Measurements from ENCODE around the gene TRIOBP.
A peak's percentile ranks its signal among the peaks of the same experiment; 100 is the strongest.

TRIOBP gene

GRCh38 chr22:37808294-37808657 is 111.4 kb downstream of the TRIOBP start:
- no peak for DNase-seq

- DNase-seq: no peak
These were observed 113.0 kb downstream of the TRIOBP start for GRCh38 chr22:37809672-37810333.

- no peak for DNase-seq
These were observed 115.0 kb downstream of the TRIOBP start for GRCh38 chr22:37811867-37812266.

- DNase-seq: no peak
These were observed 116.2 kb downstream of the TRIOBP start for GRCh38 chr22:37812869-37813678.

- DNase-seq: no peak
These were observed 118.7 kb downstream of the TRIOBP start for GRCh38 chr22:37815593-37815992.

- no peak for DNase-seq
These were observed 119.8 kb downstream of the TRIOBP start for GRCh38 chr22:37816543-37817180.

- peak; percentile 60 to 79 (median 68) for DNase-seq
These were observed 121.0 kb downstream of the TRIOBP start for GRCh38 chr22:37817705-37818408.

- DNase-seq: peak; percentile 7 to 33 (median 22)
These were observed 121.7 kb downstream of the TRIOBP start for GRCh38 chr22:37818409-37819104.

- no peak for DNase-seq
These were observed 122.2 kb downstream of the TRIOBP start for GRCh38 chr22:37819105-37819433.

GRCh38 chr22:37820350-37820749 is 123.5 kb downstream of the TRIOBP start:
- no peak for DNase-seq

- DNase-seq: no peak
These were observed 125.4 kb downstream of the TRIOBP start for GRCh38 chr22:37822079-37822833.

- no peak for DNase-seq
These were observed 126.5 kb downstream of the TRIOBP start, which contains the start of gene GALR3 for GRCh38 chr22:37823134-37823985. GALR3 (plus strand) TSS chr22:37823382; CDS start chr22:37823407, 25 bp downstream.

GRCh38 chr22:37824674-37825641 is 128.1 kb downstream of the TRIOBP start:
- no peak for DNase-seq
